Neural progenitor cell (in vitro differentiated cells): ENCODE data around the gene CFAP161. TPM values are rescaled to one million over a fixed set of nuclear protein-coding genes. Genes with fewer than 3 reads are reported as not detected.

Source experiments
- DNase-seq: peaks from one replicate; pipeline ENCODE4 v3.0.0-alpha.2; 2016; ENCODE audit warnings: low spot score
- H2AFZ ChIP-seq: fragments of 200-600 bp; sonication (generic); replicated peaks from 2 replicates; pipeline ENCODE4 v1.6.1; 2016; ENCODE audit warnings: antibody characterized with exemption
- H3F3A ChIP-seq: fragments of 200-600 bp; sonication (generic); 2 replicates; pipeline ENCODE4 v1.6.1; 2016; ENCODE audit warnings: antibody characterized with exemption, low read depth
- H3K27ac ChIP-seq: fragments of 200-600 bp; sonication (generic); 2 replicates; pipeline ENCODE4 v1.5.1; 2016; ENCODE audit warnings: mild to moderate bottlenecking
- H3K27me3 ChIP-seq: fragments of 200-600 bp; sonication (generic); 2 replicates; pipeline ENCODE4 v1.6.1; 2016; ENCODE audit warnings: mild to moderate bottlenecking, moderate library complexity
- H3K36me3 ChIP-seq: fragments of 200-600 bp; sonication (generic); 2 replicates; pipeline ENCODE4 v1.5.1; 2016
- H3K4me1 ChIP-seq: fragments of 200-600 bp; sonication (generic); 2 replicates; pipeline ENCODE4 v1.6.1; 2016; ENCODE audit warnings: mixed run types
- H3K4me2 ChIP-seq: fragments of 200-600 bp; sonication (generic); 2 replicates; pipeline ENCODE4 v1.6.1; 2016
- H3K4me3 ChIP-seq: fragments of 200-600 bp; sonication (generic); 2 replicates; pipeline ENCODE4 v1.5.1; 2016
- H3K79me2 ChIP-seq: fragments of 200-600 bp; sonication (generic); 2 replicates; pipeline ENCODE4 v1.6.1; 2016; ENCODE audit warnings: low read depth
- H3K9ac ChIP-seq: fragments of 200-600 bp; sonication (generic); 2 replicates; pipeline ENCODE4 v1.6.1; 2016
- H3K9me3 ChIP-seq: fragments of 200-600 bp; sonication (generic); 2 replicates; pipeline ENCODE4 v1.5.1; 2016; ENCODE audit warnings: low read depth
- H4K20me1 ChIP-seq: fragments of 200-600 bp; sonication (generic); 2 replicates; pipeline ENCODE4 v1.6.1; 2016; ENCODE audit warnings: low read depth
- H3K27ac Mint-ChIP-seq: 3 replicates; pipeline ENCODE4 v1.8.0; 2021; ENCODE audit warnings: mixed read lengths
- H3K27me3 Mint-ChIP-seq: 2 replicates; pipeline ENCODE4 v1.8.0; 2022; ENCODE audit warnings: low read depth, mild to moderate bottlenecking, inconsistent platforms, moderate library complexity, mixed read lengths; ENCODE audit not compliant: insufficient read depth
- H3K36me3 Mint-ChIP-seq: 3 replicates; pipeline ENCODE4 v1.8.0; 2021; ENCODE audit warnings: mixed read lengths
- H3K4me1 Mint-ChIP-seq: 3 replicates; pipeline ENCODE4 v1.8.0; 2021; ENCODE audit warnings: mixed read lengths
- H3K4me3 Mint-ChIP-seq: 3 replicates; pipeline ENCODE4 v1.8.0; 2021; ENCODE audit warnings: mild to moderate bottlenecking, moderate library complexity, mixed read lengths
- H3K9me3 Mint-ChIP-seq: 3 replicates; pipeline ENCODE4 v1.8.0; 2020; ENCODE audit warnings: mixed read lengths
- CTCF ChIP-seq: fragments of 200-600 bp; sonication (generic); IDR thresholded peaks from 2 replicates; pipeline ENCODE4 v1.5.1; 2017; ENCODE audit warnings: antibody characterized with exemption, mild to moderate bottlenecking
- EZH2 ChIP-seq: fragments of 200-600 bp; sonication (generic); IDR thresholded peaks from 2 replicates; pipeline ENCODE4 v1.6.1; 2017; ENCODE audit warnings: antibody characterized with exemption, mild to moderate bottlenecking, moderate library complexity
- EZH2phosphoT487 ChIP-seq: fragments of 200-600 bp; sonication (generic); IDR thresholded peaks from 2 replicates; pipeline ENCODE4 v1.6.1; 2017; ENCODE audit warnings: antibody characterized with exemption
- total RNA-seq: library from RNA; depleted of rRNA; stranded (reverse); fragments of >200 nt; gene quantifications from 2 replicates; pipeline ENCODE4 v1.2.3, GENCODE V29; 2015; ENCODE audit warnings: low replicate concordance

CFAP161 gene
- total RNA-seq, 1 donor from 2014 or later = 1.9 TPM

GRCh38 chr15:81113861-81114291, 20.2 kb upstream of the CFAP161 start:
- TF ChIP-seq EZH2 (no peak), EZH2phosphoT487 (no peak), CTCF (no peak)
- H3K27me3 ChIP-seq = peaks cover 17% of the 10 kb centered on the region
- Mint-ChIP-seq H3K4me3 (no peak overlapping the region), H3K27me3 (no peaks in the 10 kb centered on the region), H3K9me3 (no peaks in the 10 kb centered on the region), H3K4me1 (peaks cover 10% of the 10 kb centered on the region), H3K36me3 (no peaks in the 10 kb centered on the region), H3K27ac (no peak overlapping the region)
- H2AFZ ChIP-seq = no peak overlapping the region
- no peak for DNase-seq
- no peaks in the 10 kb centered on the region for H3K9me3 ChIP-seq
- H3K4me1 ChIP-seq = no peaks in the 10 kb centered on the region
- no peak overlapping the region for H3K27ac ChIP-seq
- no peaks in the 10 kb centered on the region for H3K79me2 ChIP-seq
- no peak overlapping the region for H3K4me2 ChIP-seq
- no peaks in the 10 kb centered on the region for H3F3A ChIP-seq
- H3K36me3 ChIP-seq = no peaks in the 10 kb centered on the region
- H4K20me1 ChIP-seq = no peaks in the 10 kb centered on the region
- H3K4me3 ChIP-seq = no peak overlapping the region
- no peak overlapping the region for H3K9ac ChIP-seq

GRCh38 chr15:81115054-81115939, 18.8 kb upstream of the CFAP161 start:
- Histone ChIP-seq H3K79me2 (no peaks in the 10 kb centered on the region), H3K27me3 (peaks cover 23% of the 10 kb centered on the region), H3K4me1 (no peaks in the 10 kb centered on the region), H3K27ac (no peak overlapping the region), H3K4me2 (no peak overlapping the region), H3K9me3 (no peaks in the 10 kb centered on the region), H2AFZ (no peak overlapping the region), H3F3A (no peaks in the 10 kb centered on the region), H4K20me1 (no peaks in the 10 kb centered on the region), H3K36me3 (no peaks in the 10 kb centered on the region), H3K9ac (no peak overlapping the region), H3K4me3 (no peak overlapping the region)
- DNase-seq = no peak
- peaks cover 10% of the 10 kb centered on the region for H3K4me1 Mint-ChIP-seq
- H3K9me3 Mint-ChIP-seq = no peaks in the 10 kb centered on the region
- no peaks in the 10 kb centered on the region for H3K27me3 Mint-ChIP-seq
- TF ChIP-seq EZH2phosphoT487 (no peak), EZH2 (no peak), CTCF (no peak)
- H3K4me3 Mint-ChIP-seq = no peak overlapping the region
- no peak overlapping the region for H3K27ac Mint-ChIP-seq
- H3K36me3 Mint-ChIP-seq = no peaks in the 10 kb centered on the region

- Histone ChIP-seq H3K4me2 (no peak overlapping the region), H2AFZ (no peak overlapping the region), H3K27ac (no peak overlapping the region), H3K79me2 (no peaks in the 10 kb centered on the region), H3K9me3 (peaks cover 4% of the 10 kb centered on the region), H3K27me3 (peaks cover 23% of the 10 kb centered on the region), H3K9ac (no peak overlapping the region), H3K4me3 (no peak overlapping the region), H3F3A (no peaks in the 10 kb centered on the region), H3K36me3 (no peaks in the 10 kb centered on the region), H4K20me1 (no peaks in the 10 kb centered on the region), H3K4me1 (no peaks in the 10 kb centered on the region)
- peaks cover 5% of the 10 kb centered on the region for H3K9me3 Mint-ChIP-seq
- no peak overlapping the region for H3K27ac Mint-ChIP-seq
- DNase-seq = no peak
- H3K4me3 Mint-ChIP-seq = no peak overlapping the region
- no peaks in the 10 kb centered on the region for H3K27me3 Mint-ChIP-seq
- TF ChIP-seq EZH2phosphoT487 = no peak
- no peak for TF ChIP-seq CTCF
- TF ChIP-seq EZH2 = no peak
- H3K4me1 Mint-ChIP-seq = peaks cover 3% of the 10 kb centered on the region
- no peaks in the 10 kb centered on the region for H3K36me3 Mint-ChIP-seq
Observed at GRCh38 chr15:81117136-81117535, 16.9 kb upstream of the CFAP161 start.
